ENCODE measurements around the gene ENAH.
"Not testable (repeated sequence)": the region's sequence is repeated elsewhere in the genome, so short reads cannot be mapped to it uniquely, and the experiment has no call there.

ENAH gene

GRCh38 chr1:225517221-225517620 lies 135.7 kb downstream of the ENAH start:
- Histone ChIP-seq H3K27me3 (ENCODE audit: insufficient read depth, insufficient read length) (no peaks in the 10 kb centered on the region), H3K9ac (ENCODE audit: insufficient read length, low read depth) (no peak overlapping the region), H3K36me3 (ENCODE audit: insufficient read depth, insufficient read length, low read length) (peaks cover 47% of the 10 kb centered on the region), H3K4me1 (ENCODE audit: insufficient read depth, insufficient read length) (no peaks in the 10 kb centered on the region), H3K9me3 (ENCODE audit: insufficient read depth, low read length) (no peaks in the 10 kb centered on the region), H3K4me3 (ENCODE audit: insufficient read length, low read depth) (no peak overlapping the region)
- DNase-seq (ENCODE audit: low read depth, low spot score): no peak
- TF ChIP-seq YY1 (IDR thresholded peaks at IDR 0.05; ENCODE audit: insufficient read depth, insufficient read length) (no peak), ZNF274 (IDR thresholded peaks at IDR 0.05; ENCODE audit: low read depth, low read length) (no peak), SUZ12 (IDR thresholded peaks at IDR 0.05; ENCODE audit: extremely low read depth, insufficient read depth, insufficient read length) (no peak)

GRCh38 chr1:225514671-225515081 lies 138.2 kb downstream of the ENAH start:
- no peak for TF ChIP-seq YY1 (IDR thresholded peaks at IDR 0.05; ENCODE audit: insufficient read depth, insufficient read length)
- TF ChIP-seq ZNF274 (IDR thresholded peaks at IDR 0.05; ENCODE audit: low read depth, low read length): no peak
- no peak for TF ChIP-seq SUZ12 (IDR thresholded peaks at IDR 0.05; ENCODE audit: extremely low read depth, insufficient read depth, insufficient read length)
- peaks cover 58% of the 10 kb centered on the region for H3K36me3 ChIP-seq (ENCODE audit: insufficient read depth, insufficient read length, low read length)
- no peak for DNase-seq (ENCODE audit: low read depth, low spot score)
- H3K27me3 ChIP-seq (ENCODE audit: insufficient read depth, insufficient read length): no peaks in the 10 kb centered on the region
- no peak overlapping the region for H3K9ac ChIP-seq (ENCODE audit: insufficient read length, low read depth)
- no peaks in the 10 kb centered on the region for H3K4me1 ChIP-seq (ENCODE audit: insufficient read depth, insufficient read length)
- no peak overlapping the region for H3K4me3 ChIP-seq (ENCODE audit: insufficient read length, low read depth)
- H3K9me3 ChIP-seq (ENCODE audit: insufficient read depth, low read length): no peaks in the 10 kb centered on the region

GRCh38 chr1:225513576-225513975 lies 139.3 kb downstream of the ENAH start:
- H3K36me3 ChIP-seq (ENCODE audit: insufficient read depth, insufficient read length, low read length): peaks cover 48% of the 10 kb centered on the region
- not testable (repeated sequence) for H3K4me3 ChIP-seq (ENCODE audit: insufficient read length, low read depth); H3K9me3 ChIP-seq (ENCODE audit: insufficient read depth, low read length); DNase-seq (ENCODE audit: low read depth, low spot score); H3K9ac ChIP-seq (ENCODE audit: insufficient read length, low read depth); H3K27me3 ChIP-seq (ENCODE audit: insufficient read depth, insufficient read length); H3K4me1 ChIP-seq (ENCODE audit: insufficient read depth, insufficient read length)

- Histone ChIP-seq H3K9me3 (ENCODE audit: insufficient read depth, low read length) (no peaks in the 10 kb centered on the region), H3K4me1 (ENCODE audit: insufficient read depth, insufficient read length) (no peaks in the 10 kb centered on the region), H3K4me3 (ENCODE audit: insufficient read length, low read depth) (no peak overlapping the region), H3K36me3 (ENCODE audit: insufficient read depth, insufficient read length, low read length) (peaks cover 41% of the 10 kb centered on the region), H3K9ac (ENCODE audit: insufficient read length, low read depth) (no peak overlapping the region), H3K27me3 (ENCODE audit: insufficient read depth, insufficient read length) (no peaks in the 10 kb centered on the region)
- no peak for TF ChIP-seq SUZ12 (IDR thresholded peaks at IDR 0.05; ENCODE audit: extremely low read depth, insufficient read depth, insufficient read length)
- TF ChIP-seq ZNF274 (IDR thresholded peaks at IDR 0.05; ENCODE audit: low read depth, low read length): no peak
- no peak for TF ChIP-seq YY1 (IDR thresholded peaks at IDR 0.05; ENCODE audit: insufficient read depth, insufficient read length)
- no peak for DNase-seq (ENCODE audit: low read depth, low spot score)
Observed at GRCh38 chr1:225511828-225512381, 141.0 kb downstream of the ENAH start.

GRCh38 chr1:225510740-225511139 lies 142.2 kb downstream of the ENAH start:
- H3K36me3 ChIP-seq (ENCODE audit: insufficient read depth, insufficient read length, low read length): peaks cover 46% of the 10 kb centered on the region
- not testable (repeated sequence) for H3K4me3 ChIP-seq (ENCODE audit: insufficient read length, low read depth); H3K9ac ChIP-seq (ENCODE audit: insufficient read length, low read depth); H3K27me3 ChIP-seq (ENCODE audit: insufficient read depth, insufficient read length); H3K9me3 ChIP-seq (ENCODE audit: insufficient read depth, low read length); DNase-seq (ENCODE audit: low read depth, low spot score); H3K4me1 ChIP-seq (ENCODE audit: insufficient read depth, insufficient read length)

GRCh38 chr1:225509770-225510169 lies 143.2 kb downstream of the ENAH start:
- Histone ChIP-seq H3K4me1 (ENCODE audit: insufficient read depth, insufficient read length) (no peaks in the 10 kb centered on the region), H3K27me3 (ENCODE audit: insufficient read depth, insufficient read length) (no peaks in the 10 kb centered on the region), H3K36me3 (ENCODE audit: insufficient read depth, insufficient read length, low read length) (peaks cover 45% of the 10 kb centered on the region), H3K4me3 (ENCODE audit: insufficient read length, low read depth) (no peak overlapping the region), H3K9ac (ENCODE audit: insufficient read length, low read depth) (no peak overlapping the region), H3K9me3 (ENCODE audit: insufficient read depth, low read length) (no peaks in the 10 kb centered on the region)
- no peak for TF ChIP-seq ZNF274 (IDR thresholded peaks at IDR 0.05; ENCODE audit: low read depth, low read length)
- TF ChIP-seq YY1 (IDR thresholded peaks at IDR 0.05; ENCODE audit: insufficient read depth, insufficient read length): no peak
- TF ChIP-seq SUZ12 (IDR thresholded peaks at IDR 0.05; ENCODE audit: extremely low read depth, insufficient read depth, insufficient read length): no peak
- no peak for DNase-seq (ENCODE audit: low read depth, low spot score)

- TF ChIP-seq ZNF274 (IDR thresholded peaks at IDR 0.05; ENCODE audit: low read depth, low read length) (no peak), SUZ12 (IDR thresholded peaks at IDR 0.05; ENCODE audit: extremely low read depth, insufficient read depth, insufficient read length) (no peak), YY1 (IDR thresholded peaks at IDR 0.05; ENCODE audit: insufficient read depth, insufficient read length) (no peak)
- H3K36me3 ChIP-seq (ENCODE audit: insufficient read depth, insufficient read length, low read length): peaks cover 45% of the 10 kb centered on the region
- no peaks in the 10 kb centered on the region for H3K9me3 ChIP-seq (ENCODE audit: insufficient read depth, low read length)
- peak overlapping the region; percentile 2 for H3K9ac ChIP-seq (ENCODE audit: insufficient read length, low read depth)
- no peaks in the 10 kb centered on the region for H3K27me3 ChIP-seq (ENCODE audit: insufficient read depth, insufficient read length)
- no peak overlapping the region for H3K4me3 ChIP-seq (ENCODE audit: insufficient read length, low read depth)
- no peak for DNase-seq (ENCODE audit: low read depth, low spot score)
- no peaks in the 10 kb centered on the region for H3K4me1 ChIP-seq (ENCODE audit: insufficient read depth, insufficient read length)
Observed at GRCh38 chr1:225509376-225509707, 143.6 kb downstream of the ENAH start.
